RWPE2 (cell line): ENCODE data around the gene PLXNA4.

Experiments used
- ATAC-seq: fragments of 200-7000 bp; cut with Tn5 transposase; 3 replicates; pipeline ENCODE4 v1.9.1; 2021; ENCODE audit warnings: low read depth
- DNase-seq: peaks from one replicate; pipeline ENCODE4 v3.0.0-alpha.2; 2020; ENCODE audit warnings: low spot score
- H3K27ac ChIP-seq: fragments of 450-650 bp; 2 replicates; pipeline ENCODE4 v1.5.1; 2017; ENCODE audit warnings: mild to moderate bottlenecking; ENCODE audit not compliant: poor library complexity, severe bottlenecking
- H3K27me3 ChIP-seq: fragments of 250-450 bp; sonication (Bioruptor Pico); 2 replicates; pipeline ENCODE4 v1.5.1; 2021; ENCODE audit warnings: mild to moderate bottlenecking, moderate library complexity; ENCODE audit not compliant: insufficient read depth, poor library complexity, severe bottlenecking
- H3K36me3 ChIP-seq: fragments of 250-450 bp; sonication (Bioruptor Pico); 2 replicates; pipeline ENCODE4 v1.5.1; 2020; ENCODE audit warnings: low read depth, mild to moderate bottlenecking, moderate library complexity
- H3K4me1 ChIP-seq: fragments of 250-450 bp; sonication (Bioruptor Pico); 2 replicates; pipeline ENCODE4 v1.5.1; 2021; ENCODE audit warnings: mild to moderate bottlenecking, moderate library complexity; ENCODE audit not compliant: insufficient read depth, poor library complexity, severe bottlenecking
- H3K4me3 ChIP-seq: fragments of 250-450 bp; sonication (Bioruptor Pico); 2 replicates; pipeline ENCODE4 v1.5.1; 2021; ENCODE audit warnings: mild to moderate bottlenecking, moderate library complexity; ENCODE audit not compliant: severe bottlenecking
- H3K9me3 ChIP-seq: fragments of 250-450 bp; sonication (Bioruptor Pico); 2 replicates; pipeline ENCODE4 v1.5.1; 2021; ENCODE audit warnings: mild to moderate bottlenecking, moderate library complexity; ENCODE audit not compliant: severe bottlenecking
- CTCF ChIP-seq: fragments of 450-650 bp; IDR thresholded peaks from one replicate; pipeline ENCODE4 v1.5.1; 2017; ENCODE audit warnings: mild to moderate bottlenecking, moderate library complexity; ENCODE audit not compliant: poor library complexity, severe bottlenecking

The PLXNA4 gene

GRCh38 chr7:132610995-132611394, 34.7 kb upstream of the PLXNA4 start:
- Histone ChIP-seq H3K9me3 (no peaks in the 10 kb centered on the region), H3K27me3 (peaks cover 31% of the 10 kb centered on the region), H3K4me3 (no peak overlapping the region), H3K27ac (no peak overlapping the region), H3K36me3 (no peaks in the 10 kb centered on the region), H3K4me1 (no peaks in the 10 kb centered on the region)
- ATAC-seq, result no peak
- no peak for DNase-seq
- no peak for TF ChIP-seq CTCF

- H3K4me1 ChIP-seq, result no peaks in the 10 kb centered on the region
- H3K4me3 ChIP-seq, result no peak overlapping the region
- H3K27ac ChIP-seq, result no peak overlapping the region
- H3K36me3 ChIP-seq, result no peaks in the 10 kb centered on the region
- no peaks in the 10 kb centered on the region for H3K9me3 ChIP-seq
- H3K27me3 ChIP-seq, result peaks cover 24% of the 10 kb centered on the region
- no peak for DNase-seq
- ATAC-seq, result no peak
- no peak for TF ChIP-seq CTCF
Measured at GRCh38 chr7:132609906-132610520, 33.7 kb upstream of the PLXNA4 start.

- H3K27ac ChIP-seq, result no peak overlapping the region
Measured at GRCh38 chr7:132609222-132609621, 33.0 kb upstream of the PLXNA4 start.

GRCh38 chr7:132608523-132608922, 32.3 kb upstream of the PLXNA4 start:
- no peak overlapping the region for H3K4me3 ChIP-seq
- TF ChIP-seq CTCF, result no peak
- ATAC-seq, result no peak

More at GRCh38 chr7:132609222-132609621, 33.0 kb upstream of the PLXNA4 start:
- no peaks in the 10 kb centered on the region for H3K9me3 ChIP-seq
- TF ChIP-seq CTCF, result no peak
- no peak overlapping the region for H3K4me3 ChIP-seq
- ATAC-seq (no peak), DNase-seq (no peak)
- H3K36me3 ChIP-seq, result no peaks in the 10 kb centered on the region
- H3K4me1 ChIP-seq, result no peaks in the 10 kb centered on the region
- peaks cover 19% of the 10 kb centered on the region for H3K27me3 ChIP-seq

GRCh38 chr7:132607656-132608055, 31.4 kb upstream of the PLXNA4 start:
- no peak overlapping the region for H3K4me3 ChIP-seq
- no peak for ATAC-seq
- no peak for DNase-seq
- no peaks in the 10 kb centered on the region for H3K9me3 ChIP-seq
- peaks cover 15% of the 10 kb centered on the region for H3K27me3 ChIP-seq
- no peak for TF ChIP-seq CTCF
- no peaks in the 10 kb centered on the region for H3K4me1 ChIP-seq
- H3K27ac ChIP-seq, result no peak overlapping the region
- no peaks in the 10 kb centered on the region for H3K36me3 ChIP-seq

More at GRCh38 chr7:132608523-132608922, 32.3 kb upstream of the PLXNA4 start:
- Histone ChIP-seq H3K27ac (no peak overlapping the region), H3K36me3 (no peaks in the 10 kb centered on the region), H3K27me3 (peaks cover 15% of the 10 kb centered on the region), H3K9me3 (no peaks in the 10 kb centered on the region), H3K4me1 (no peaks in the 10 kb centered on the region)
- no peak for DNase-seq
